ENCODE data around the gene MRPL27.
A peak's percentile ranks its signal among the peaks of the same experiment; 100 is the strongest.

MRPL27 gene

DNA sequence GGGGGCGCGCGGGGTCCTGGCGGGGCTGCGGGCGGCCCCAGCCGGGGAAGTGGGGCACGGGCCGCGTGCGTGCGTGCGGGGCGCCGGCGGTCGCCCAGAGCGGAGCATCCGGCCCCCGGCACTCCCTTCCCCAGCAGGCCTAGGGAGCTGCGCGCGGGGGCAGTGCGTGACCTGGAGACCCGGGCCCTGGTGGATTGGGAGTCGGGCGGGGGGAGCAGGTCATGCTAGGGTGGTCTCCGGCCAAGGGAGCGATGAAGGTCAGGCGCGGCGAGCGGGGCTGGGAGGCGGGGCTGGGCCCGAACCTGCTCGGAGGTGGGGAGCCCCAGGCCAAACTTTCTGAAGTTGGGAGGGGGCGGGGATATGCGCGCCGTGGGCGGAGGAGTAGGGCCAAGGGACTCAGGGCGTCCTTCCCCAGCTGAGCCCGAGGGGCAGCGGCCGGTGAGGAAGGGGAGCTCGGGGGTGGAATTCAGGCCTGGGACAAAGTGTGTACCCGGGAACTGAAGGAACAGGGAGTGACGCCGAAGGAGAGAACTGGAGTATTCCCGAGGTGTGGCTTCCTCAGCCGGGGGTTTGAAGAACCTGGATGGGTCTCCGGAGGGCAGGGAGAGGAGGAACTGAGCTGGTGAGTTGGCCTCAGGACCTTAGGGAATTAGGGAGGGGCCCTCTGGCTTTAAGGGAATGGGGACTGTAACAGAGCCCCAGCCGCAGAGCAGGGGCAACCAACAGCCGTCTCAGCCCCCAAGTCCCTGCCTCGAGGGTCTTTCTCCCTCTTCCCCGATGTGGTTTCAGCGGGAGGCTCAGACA, 26.5 kb downstream of the MRPL27 start (continued):
- peak; percentile 34; the same call in 1 of the 2 replicates for TF ChIP-seq ZBTB8A (tag by site-specific recombination; IDR thresholded peaks at IDR 0.05)
- TF ChIP-seq ZNF449 (tag by site-specific recombination; IDR thresholded peaks at IDR 0.05): no peak
- no peak for TF ChIP-seq ZBTB1 (tag by site-specific recombination; IDR thresholded peaks at IDR 0.05)
- TF ChIP-seq, protein P1, sequence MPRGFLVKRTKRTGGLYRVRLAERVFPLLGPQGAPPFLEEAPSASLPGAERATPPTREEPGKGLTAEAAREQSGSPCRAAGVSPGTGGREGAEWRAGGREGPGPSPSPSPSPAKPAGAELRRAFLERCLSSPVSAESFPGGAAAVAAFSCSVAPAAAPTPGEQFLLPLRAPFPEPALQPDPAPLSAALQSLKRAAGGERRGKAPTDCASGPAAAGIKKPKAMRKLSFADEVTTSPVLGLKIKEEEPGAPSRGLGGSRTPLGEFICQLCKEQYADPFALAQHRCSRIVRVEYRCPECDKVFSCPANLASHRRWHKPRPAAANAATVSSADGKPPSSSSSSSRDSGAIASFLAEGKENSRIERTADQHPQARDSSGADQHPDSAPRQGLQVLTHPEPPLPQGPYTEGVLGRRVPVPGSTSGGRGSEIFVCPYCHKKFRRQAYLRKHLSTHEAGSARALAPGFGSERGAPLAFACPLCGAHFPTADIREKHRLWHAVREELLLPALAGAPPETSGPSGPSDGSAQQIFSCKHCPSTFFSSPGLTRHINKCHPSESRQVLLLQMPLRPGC (tag by site-specific recombination; IDR thresholded peaks at IDR 0.05): no peak
- TF ChIP-seq ZNF843 (tag by site-specific recombination; IDR thresholded peaks at IDR 0.05): no peak
- TF ChIP-seq, protein P2, sequence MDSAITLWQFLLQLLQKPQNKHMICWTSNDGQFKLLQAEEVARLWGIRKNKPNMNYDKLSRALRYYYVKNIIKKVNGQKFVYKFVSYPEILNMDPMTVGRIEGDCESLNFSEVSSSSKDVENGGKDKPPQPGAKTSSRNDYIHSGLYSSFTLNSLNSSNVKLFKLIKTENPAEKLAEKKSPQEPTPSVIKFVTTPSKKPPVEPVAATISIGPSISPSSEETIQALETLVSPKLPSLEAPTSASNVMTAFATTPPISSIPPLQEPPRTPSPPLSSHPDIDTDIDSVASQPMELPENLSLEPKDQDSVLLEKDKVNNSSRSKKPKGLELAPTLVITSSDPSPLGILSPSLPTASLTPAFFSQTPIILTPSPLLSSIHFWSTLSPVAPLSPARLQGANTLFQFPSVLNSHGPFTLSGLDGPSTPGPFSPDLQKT (IDR thresholded peaks at IDR 0.05; ENCODE audit: borderline replicate concordance, low read depth, low read length): no peak
- TF ChIP-seq HOXA7 (CRISPR knock-in tag; IDR thresholded peaks at IDR 0.05; ENCODE audit: borderline replicate concordance): no peak
- TF ChIP-seq BCL11A (tag by site-specific recombination; IDR thresholded peaks at IDR 0.05; ENCODE audit: low read depth): no peak
- TF ChIP-seq ZFP41 (tag by site-specific recombination; IDR thresholded peaks at IDR 0.05; ENCODE audit: borderline replicate concordance): no peak
- no peak for TF ChIP-seq ZNF747 (tag by site-specific recombination; IDR thresholded peaks at IDR 0.05)
- TF ChIP-seq ZNF175 (tag by site-specific recombination; IDR thresholded peaks at IDR 0.05): no peak
- TF ChIP-seq GFI1B (tag by site-specific recombination; IDR thresholded peaks at IDR 0.05): no peak
- peak; percentile 36; the same call in 1 of the 2 replicates for TF ChIP-seq ZNF76 (tag by site-specific recombination; IDR thresholded peaks at IDR 0.05; ENCODE audit: borderline replicate concordance, low read depth)
- TF ChIP-seq, protein P3, sequence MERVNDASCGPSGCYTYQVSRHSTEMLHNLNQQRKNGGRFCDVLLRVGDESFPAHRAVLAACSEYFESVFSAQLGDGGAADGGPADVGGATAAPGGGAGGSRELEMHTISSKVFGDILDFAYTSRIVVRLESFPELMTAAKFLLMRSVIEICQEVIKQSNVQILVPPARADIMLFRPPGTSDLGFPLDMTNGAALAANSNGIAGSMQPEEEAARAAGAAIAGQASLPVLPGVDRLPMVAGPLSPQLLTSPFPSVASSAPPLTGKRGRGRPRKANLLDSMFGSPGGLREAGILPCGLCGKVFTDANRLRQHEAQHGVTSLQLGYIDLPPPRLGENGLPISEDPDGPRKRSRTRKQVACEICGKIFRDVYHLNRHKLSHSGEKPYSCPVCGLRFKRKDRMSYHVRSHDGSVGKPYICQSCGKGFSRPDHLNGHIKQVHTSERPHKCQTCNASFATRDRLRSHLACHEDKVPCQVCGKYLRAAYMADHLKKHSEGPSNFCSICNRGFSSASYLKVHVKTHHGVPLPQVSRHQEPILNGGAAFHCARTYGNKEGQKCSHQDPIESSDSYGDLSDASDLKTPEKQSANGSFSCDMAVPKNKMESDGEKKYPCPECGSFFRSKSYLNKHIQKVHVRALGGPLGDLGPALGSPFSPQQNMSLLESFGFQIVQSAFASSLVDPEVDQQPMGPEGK (tag by site-specific recombination; IDR thresholded peaks at IDR 0.05): peak; percentile 82
- TF ChIP-seq ZNF837 (tag by site-specific recombination; IDR thresholded peaks at IDR 0.05): no peak
- TF ChIP-seq AEBP2 (tag by site-specific recombination; IDR thresholded peaks at IDR 0.05; ENCODE audit: borderline replicate concordance): no peak
- no peak for TF ChIP-seq ZNF510 (tag by site-specific recombination; IDR thresholded peaks at IDR 0.05; ENCODE audit: insufficient replicate concordance)
- TF ChIP-seq, protein P4, sequence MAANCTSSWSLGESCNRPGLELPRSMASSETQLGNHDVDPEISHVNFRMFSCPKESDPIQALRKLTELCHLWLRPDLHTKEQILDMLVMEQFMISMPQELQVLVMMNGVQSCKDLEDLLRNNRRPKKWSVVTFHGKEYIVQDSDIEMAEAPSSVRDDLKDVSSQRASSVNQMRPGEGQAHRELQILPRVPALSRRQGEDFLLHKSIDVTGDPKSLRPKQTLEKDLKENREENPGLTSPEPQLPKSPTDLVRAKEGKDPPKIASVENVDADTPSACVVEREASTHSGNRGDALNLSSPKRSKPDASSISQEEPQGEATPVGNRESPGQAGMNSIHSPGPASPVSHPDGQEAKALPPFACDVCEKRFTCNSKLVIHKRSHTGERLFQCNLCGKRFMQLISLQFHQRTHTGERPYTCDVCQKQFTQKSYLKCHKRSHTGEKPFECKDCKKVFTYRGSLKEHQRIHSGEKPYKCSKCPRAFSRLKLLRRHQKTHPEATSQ (tag by site-specific recombination; IDR thresholded peaks at IDR 0.05): no peak
- TF ChIP-seq, protein P5, sequence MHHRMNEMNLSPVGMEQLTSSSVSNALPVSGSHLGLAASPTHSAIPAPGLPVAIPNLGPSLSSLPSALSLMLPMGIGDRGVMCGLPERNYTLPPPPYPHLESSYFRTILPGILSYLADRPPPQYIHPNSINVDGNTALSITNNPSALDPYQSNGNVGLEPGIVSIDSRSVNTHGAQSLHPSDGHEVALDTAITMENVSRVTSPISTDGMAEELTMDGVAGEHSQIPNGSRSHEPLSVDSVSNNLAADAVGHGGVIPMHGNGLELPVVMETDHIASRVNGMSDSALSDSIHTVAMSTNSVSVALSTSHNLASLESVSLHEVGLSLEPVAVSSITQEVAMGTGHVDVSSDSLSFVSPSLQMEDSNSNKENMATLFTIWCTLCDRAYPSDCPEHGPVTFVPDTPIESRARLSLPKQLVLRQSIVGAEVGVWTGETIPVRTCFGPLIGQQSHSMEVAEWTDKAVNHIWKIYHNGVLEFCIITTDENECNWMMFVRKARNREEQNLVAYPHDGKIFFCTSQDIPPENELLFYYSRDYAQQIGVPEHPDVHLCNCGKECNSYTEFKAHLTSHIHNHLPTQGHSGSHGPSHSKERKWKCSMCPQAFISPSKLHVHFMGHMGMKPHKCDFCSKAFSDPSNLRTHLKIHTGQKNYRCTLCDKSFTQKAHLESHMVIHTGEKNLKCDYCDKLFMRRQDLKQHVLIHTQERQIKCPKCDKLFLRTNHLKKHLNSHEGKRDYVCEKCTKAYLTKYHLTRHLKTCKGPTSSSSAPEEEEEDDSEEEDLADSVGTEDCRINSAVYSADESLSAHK (tag by site-specific recombination; IDR thresholded peaks at IDR 0.05): no peak
- TF ChIP-seq SP3 (tag by site-specific recombination; IDR thresholded peaks at IDR 0.05): peak; percentile 73
- TF ChIP-seq ZBTB20 (tag by site-specific recombination; IDR thresholded peaks at IDR 0.05): peak; percentile 71; the same call in 1 of the 2 replicates
- peak; percentile 25; the same call in 1 of the 2 replicates for TF ChIP-seq KLF8 (tag by site-specific recombination; IDR thresholded peaks at IDR 0.05)
- TF ChIP-seq ZNF416 (tag by site-specific recombination; IDR thresholded peaks at IDR 0.05): no peak
- no peak for TF ChIP-seq ZNF426 (tag by site-specific recombination; IDR thresholded peaks at IDR 0.05)
- TF ChIP-seq, protein P6, sequence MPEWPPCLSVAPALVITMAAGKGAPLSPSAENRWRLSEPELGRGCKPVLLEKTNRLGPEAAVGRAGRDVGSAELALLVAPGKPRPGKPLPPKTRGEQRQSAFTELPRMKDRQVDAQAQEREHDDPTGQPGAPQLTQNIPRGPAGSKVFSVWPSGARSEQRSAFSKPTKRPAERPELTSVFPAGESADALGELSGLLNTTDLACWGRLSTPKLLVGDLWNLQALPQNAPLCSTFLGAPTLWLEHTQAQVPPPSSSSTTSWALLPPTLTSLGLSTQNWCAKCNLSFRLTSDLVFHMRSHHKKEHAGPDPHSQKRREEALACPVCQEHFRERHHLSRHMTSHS (tag by site-specific recombination; IDR thresholded peaks at IDR 0.05): no peak
- no peak for TF ChIP-seq ZNF473 (tag by site-specific recombination; IDR thresholded peaks at IDR 0.05)
